ENCODE measurements around the gene URAD. TPM values are rescaled to one million over a fixed set of nuclear protein-coding genes. Genes with fewer than 3 reads are reported as not detected.

The URAD gene
- total RNA-seq, 1 donor from 2014 or later: 0.26 TPM

DNA sequence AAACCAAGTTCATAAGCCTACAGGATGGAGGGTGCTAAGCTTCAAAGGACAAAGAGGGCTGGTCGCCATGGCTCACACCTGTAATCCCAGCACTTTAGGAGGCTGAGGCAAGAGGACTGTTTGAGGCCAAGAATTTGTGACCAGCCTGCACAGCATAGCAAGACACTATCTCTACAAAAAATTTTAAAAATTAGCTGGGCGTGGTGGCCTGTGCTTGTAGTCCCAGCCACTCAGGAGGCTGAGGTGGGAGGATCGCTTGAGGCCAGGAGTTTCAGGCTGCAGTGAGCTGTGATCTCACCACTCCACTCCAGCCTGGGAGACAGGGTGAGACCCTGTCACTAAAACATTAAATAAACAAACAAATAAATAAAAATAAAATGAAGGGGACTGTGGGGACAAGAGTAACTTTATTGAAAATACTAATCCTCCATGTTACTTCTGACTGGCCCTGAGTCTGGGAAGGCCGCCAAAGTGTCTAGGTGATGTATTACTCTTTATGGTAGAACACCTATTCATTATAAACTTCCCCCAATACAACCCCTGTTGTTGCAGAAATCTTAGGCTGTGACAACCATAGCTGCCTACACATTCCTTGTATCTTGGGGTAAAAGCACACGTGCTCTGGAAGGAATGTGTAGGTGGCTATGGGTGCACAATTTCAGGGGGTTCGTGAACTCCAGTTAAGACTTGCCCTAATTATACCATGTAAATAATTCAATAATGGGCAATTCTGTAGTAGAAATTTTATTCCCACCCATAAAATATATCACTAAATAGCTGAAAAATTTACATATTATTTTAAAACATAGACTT, 14.6 kb upstream of the URAD start:
- Mint-ChIP-seq H3K27ac (ENCODE audit: unreplicated experiment) (no peak overlapping the region), H3K4me3 (no peak overlapping the region), H3K27me3 (ENCODE audit: low read depth) (peaks cover 7% of the 10 kb centered on the region), H3K9me3 (no peaks in the 10 kb centered on the region), H3K4me1 (no peaks in the 10 kb centered on the region), H3K36me3 (ENCODE audit: low read depth) (no peaks in the 10 kb centered on the region)
- TF ChIP-seq CTCF (conservative IDR thresholded peaks at IDR 0.05): no peak
- DNase-seq (ENCODE audit: low read depth, low spot score): no peak

DNA sequence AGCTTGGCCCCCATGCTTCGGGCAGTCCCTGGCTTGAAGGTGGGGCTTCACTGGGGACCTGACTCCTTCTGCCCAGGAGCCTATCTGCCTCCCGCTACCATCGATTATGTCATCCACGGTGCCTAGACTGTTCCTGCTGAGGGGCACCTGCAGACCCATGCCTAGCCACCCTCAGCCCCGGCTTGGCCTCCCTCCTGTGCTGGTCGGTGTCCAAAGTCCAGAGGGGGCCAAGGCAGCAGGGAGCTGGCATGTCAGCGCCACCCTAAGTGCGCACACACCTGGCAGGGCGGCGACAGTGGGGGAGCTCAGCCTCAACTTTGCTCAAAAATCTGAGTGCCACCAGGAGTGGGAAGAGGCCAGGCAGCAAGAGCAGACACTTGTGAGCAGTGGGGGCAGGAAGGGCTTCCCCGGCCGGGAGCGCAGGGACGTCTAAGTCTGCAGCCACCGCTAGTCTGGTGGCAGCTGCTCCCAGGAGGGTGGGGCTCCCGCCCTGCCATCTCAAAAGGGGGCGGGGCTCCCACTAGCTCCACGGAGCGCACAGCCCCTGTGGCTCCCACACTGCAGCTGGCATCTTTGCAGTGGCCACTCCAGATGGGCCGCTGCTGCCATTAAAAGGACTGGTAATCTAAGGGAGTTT, 13.5 kb upstream of the URAD start:
- H3K36me3 Mint-ChIP-seq (ENCODE audit: low read depth): no peaks in the 10 kb centered on the region
- H3K4me1 Mint-ChIP-seq: no peaks in the 10 kb centered on the region
- no peak overlapping the region for H3K4me3 Mint-ChIP-seq
- no peak for TF ChIP-seq CTCF (conservative IDR thresholded peaks at IDR 0.05)
- no peaks in the 10 kb centered on the region for H3K9me3 Mint-ChIP-seq
- DNase-seq (ENCODE audit: low read depth, low spot score): no peak
- H3K27ac Mint-ChIP-seq (ENCODE audit: unreplicated experiment): no peak overlapping the region
- peaks cover 7% of the 10 kb centered on the region for H3K27me3 Mint-ChIP-seq (ENCODE audit: low read depth)

DNA sequence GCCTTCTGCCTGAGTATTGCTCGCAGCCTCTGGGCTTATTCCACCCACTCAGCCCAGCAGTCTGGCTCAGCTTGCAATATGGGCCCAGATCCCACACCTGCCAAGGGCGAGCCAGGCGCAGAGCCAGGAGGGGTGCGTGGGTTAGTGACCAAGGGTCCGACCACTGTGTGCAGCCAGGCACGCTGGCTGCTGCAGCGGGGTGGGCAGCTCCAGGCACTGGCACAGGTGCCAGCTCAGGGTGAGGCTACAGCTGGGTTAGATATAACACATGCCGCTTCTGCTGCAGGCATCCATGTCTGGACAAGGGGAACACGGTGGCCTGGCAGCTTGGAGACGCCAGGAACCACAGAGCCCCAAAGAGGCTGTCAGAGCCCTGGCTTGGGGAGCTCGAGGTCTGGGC, 12.6 kb upstream of the URAD start:
- no peak for DNase-seq (ENCODE audit: low read depth, low spot score)
- Mint-ChIP-seq H3K4me3 (no peak overlapping the region), H3K27ac (ENCODE audit: unreplicated experiment) (no peak overlapping the region), H3K9me3 (no peaks in the 10 kb centered on the region), H3K27me3 (ENCODE audit: low read depth) (peaks cover 7% of the 10 kb centered on the region), H3K36me3 (ENCODE audit: low read depth) (no peaks in the 10 kb centered on the region), H3K4me1 (no peaks in the 10 kb centered on the region)
- TF ChIP-seq CTCF (conservative IDR thresholded peaks at IDR 0.05): no peak

DNA sequence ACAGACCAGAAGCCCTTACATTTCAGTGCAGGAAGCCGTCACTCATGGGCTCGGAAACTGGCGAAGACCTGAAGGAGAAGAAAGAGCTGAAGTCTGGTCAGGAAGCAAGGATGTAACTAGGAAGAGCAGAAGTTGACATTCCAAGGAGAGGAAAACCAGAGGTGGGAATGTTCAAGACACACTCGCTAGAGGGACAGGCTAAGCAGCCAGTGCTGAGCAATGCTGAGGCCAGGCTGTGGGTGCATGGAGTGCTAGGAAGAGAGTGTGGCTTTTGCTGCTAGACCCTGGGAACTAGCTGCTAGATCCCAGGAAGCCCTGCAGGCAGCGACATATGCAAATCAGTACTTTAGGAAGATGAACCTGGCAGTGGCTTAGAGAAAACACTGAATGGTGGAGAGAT, 12.1 kb upstream of the URAD start:
- H3K4me1 Mint-ChIP-seq: no peaks in the 10 kb centered on the region
- no peak overlapping the region for H3K27ac Mint-ChIP-seq (ENCODE audit: unreplicated experiment)
- no peaks in the 10 kb centered on the region for H3K9me3 Mint-ChIP-seq
- no peak for DNase-seq (ENCODE audit: low read depth, low spot score)
- no peak for TF ChIP-seq CTCF (conservative IDR thresholded peaks at IDR 0.05)
- no peaks in the 10 kb centered on the region for H3K36me3 Mint-ChIP-seq (ENCODE audit: low read depth)
- no peak overlapping the region for H3K4me3 Mint-ChIP-seq
- peaks cover 7% of the 10 kb centered on the region for H3K27me3 Mint-ChIP-seq (ENCODE audit: low read depth)

- Mint-ChIP-seq H3K9me3 (no peaks in the 10 kb centered on the region), H3K27ac (ENCODE audit: unreplicated experiment) (no peak overlapping the region), H3K4me1 (no peaks in the 10 kb centered on the region), H3K36me3 (ENCODE audit: low read depth) (no peaks in the 10 kb centered on the region), H3K27me3 (ENCODE audit: low read depth) (peaks cover 30% of the 10 kb centered on the region), H3K4me3 (no peak overlapping the region)
- DNase-seq (ENCODE audit: low read depth, low spot score): peak; percentile 48
- TF ChIP-seq CTCF (conservative IDR thresholded peaks at IDR 0.05): peak; percentile 62
These were observed 9.5 kb upstream of the URAD start for GRCh38 chr13:27997904-27998522.

Measured in neural crest cell (in vitro differentiated cells).